Measurements from ENCODE around the gene TMEM186. TPM values are rescaled to one million over a fixed set of nuclear protein-coding genes. Genes with fewer than 3 reads are reported as not detected.
"Not testable (repeated sequence)": the region's sequence is repeated elsewhere in the genome, so short reads cannot be mapped to it uniquely, and the experiment has no call there.

TMEM186 gene
- total RNA-seq, 2 experiments from 2014 or later = 15.3 to 15.4 TPM

- Mint-ChIP-seq H3K27ac (no peak overlapping the region), H3K4me3 (no peak overlapping the region), H3K4me1 (ENCODE audit: low read depth) (peaks cover 7% of the 10 kb centered on the region), H3K36me3 (ENCODE audit: low read depth) (peaks cover 57% of the 10 kb centered on the region), H3K27me3 (no peaks in the 10 kb centered on the region), H3K9me3 (no peaks in the 10 kb centered on the region)
- ATAC-seq (no peak), DNase-seq (no peak)
- CTCF ChIA-PET = no interaction called here
- intact Hi-C loops (cut with micrococcal nuclease) = no loop called here
- TF ChIP-seq CTCF (IDR thresholded peaks at IDR 0.05) = no peak
- POLR2A ChIA-PET = interaction anchor here (1.0 kb wide), 1 partner anchor 44 kb away, joined by 3 read pairs; no protein-coding TSS in a partner anchor
Observed at GRCh38 chr16:8808009-8808408, 10.6 kb upstream of the TMEM186 start.

GRCh38 chr16:8807189-8807588 lies 9.8 kb upstream of the TMEM186 start:
- H3K4me1 Mint-ChIP-seq (ENCODE audit: low read depth) = peaks cover 8% of the 10 kb centered on the region
- ChIA-PET POLR2A (interaction anchor here (0.7 kb wide), 1 partner anchor 23 kb away, joined by 3 read pairs; no protein-coding TSS in a partner anchor), CTCF (no interaction called here)
- intact Hi-C loops (cut with micrococcal nuclease) = no loop called here
- H3K27ac Mint-ChIP-seq = no peak overlapping the region
- H3K27me3 Mint-ChIP-seq = no peaks in the 10 kb centered on the region
- H3K4me3 Mint-ChIP-seq = no peak overlapping the region
- TF ChIP-seq CTCF (IDR thresholded peaks at IDR 0.05) = no peak
- DNase-seq (no peak), ATAC-seq (no peak)
- H3K9me3 Mint-ChIP-seq = no peaks in the 10 kb centered on the region
- H3K36me3 Mint-ChIP-seq (ENCODE audit: low read depth) = peaks cover 58% of the 10 kb centered on the region

GRCh38 chr16:8806272-8806983 lies 9.0 kb upstream of the TMEM186 start:
- no peaks in the 10 kb centered on the region for H3K27me3 Mint-ChIP-seq
- H3K9me3 Mint-ChIP-seq = no peaks in the 10 kb centered on the region
- no peak overlapping the region for H3K4me3 Mint-ChIP-seq
- no peak overlapping the region for H3K27ac Mint-ChIP-seq
- TF ChIP-seq CTCF (IDR thresholded peaks at IDR 0.05) = no peak
- intact Hi-C loops (cut with micrococcal nuclease) = no loop called here
- peaks cover 8% of the 10 kb centered on the region for H3K4me1 Mint-ChIP-seq (ENCODE audit: low read depth)
- H3K36me3 Mint-ChIP-seq (ENCODE audit: low read depth) = peaks cover 59% of the 10 kb centered on the region
- no peak for DNase-seq
- no peak for ATAC-seq
- ChIA-PET CTCF (no interaction called here), POLR2A (interaction anchor here (1.1 to 1.2 kb wide), 2 partner anchors 14 to 62 kb away, joined by 3 read pairs; partner anchors contain the start of gene CARHSP1)

GRCh38 chr16:8804313-8804712 lies 6.9 kb upstream of the TMEM186 start:
- Mint-ChIP-seq H3K27me3 (no peaks in the 10 kb centered on the region), H3K27ac (no peak overlapping the region), H3K36me3 (ENCODE audit: low read depth) (peaks cover 55% of the 10 kb centered on the region), H3K4me3 (no peak overlapping the region), H3K4me1 (ENCODE audit: low read depth) (peaks cover 13% of the 10 kb centered on the region), H3K9me3 (no peaks in the 10 kb centered on the region)
- POLR2A ChIA-PET = no interaction called here
- CTCF ChIA-PET = no interaction called here
- intact Hi-C loops (cut with micrococcal nuclease) = no loop called here
- ATAC-seq = no peak
- DNase-seq = no peak
- no peak for TF ChIP-seq CTCF (IDR thresholded peaks at IDR 0.05)

GRCh38 chr16:8803733-8804132 lies 6.3 kb upstream of the TMEM186 start:
- CTCF ChIA-PET; H3K27me3 Mint-ChIP-seq; H3K4me3 Mint-ChIP-seq; intact Hi-C loops (cut with micrococcal nuclease); H3K9me3 Mint-ChIP-seq; DNase-seq; H3K27ac Mint-ChIP-seq; ATAC-seq: not testable (repeated sequence)
- H3K4me1 Mint-ChIP-seq (ENCODE audit: low read depth) = peaks cover 17% of the 10 kb centered on the region
- H3K36me3 Mint-ChIP-seq (ENCODE audit: low read depth) = peaks cover 52% of the 10 kb centered on the region
- POLR2A ChIA-PET = interaction anchor here (0.6 kb wide), 1 partner anchor 22 kb away, joined by 3 read pairs; no protein-coding TSS in a partner anchor

Data from activated CD8-positive, alpha-beta T cell treated with anti-CD3 and anti-CD28 coated beads for 36 hours (primary cell).